ENCODE measurements around the gene NFIA.

- TF ChIP-seq CTCF (IDR thresholded peaks at IDR 0.05), result no peak
- no peak for TF ChIP-seq POLR2A (IDR thresholded peaks at IDR 0.05)
These were observed 387.0 kb downstream of the NFIA start for GRCh38 chr1:61469365-61469764.

Data from esophagus squamous epithelium (tissue), 4 donors.